SH-SY5Y (cell line): Measurements from ENCODE around the gene OR4X2.

ENCODE experiments used
- GATA2 ChIP-seq: IDR thresholded peaks from 2 replicates; pipeline ENCODE4 v1.6.1; 2011; ENCODE audit warnings: mild to moderate bottlenecking, low read depth, low read length
- GATA3 ChIP-seq: IDR thresholded peaks from 2 replicates; pipeline ENCODE4 v1.6.1; 2011; ENCODE audit warnings: low read depth, mild to moderate bottlenecking, low read length, moderate library complexity

Gene OR4X2, protein sequence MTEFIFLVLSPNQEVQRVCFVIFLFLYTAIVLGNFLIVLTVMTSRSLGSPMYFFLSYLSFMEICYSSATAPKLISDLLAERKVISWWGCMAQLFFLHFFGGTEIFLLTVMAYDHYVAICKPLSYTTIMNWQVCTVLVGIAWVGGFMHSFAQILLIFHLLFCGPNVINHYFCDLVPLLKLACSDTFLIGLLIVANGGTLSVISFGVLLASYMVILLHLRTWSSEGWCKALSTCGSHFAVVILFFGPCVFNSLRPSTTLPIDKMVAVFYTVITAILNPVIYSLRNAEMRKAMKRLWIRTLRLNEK

DNA sequence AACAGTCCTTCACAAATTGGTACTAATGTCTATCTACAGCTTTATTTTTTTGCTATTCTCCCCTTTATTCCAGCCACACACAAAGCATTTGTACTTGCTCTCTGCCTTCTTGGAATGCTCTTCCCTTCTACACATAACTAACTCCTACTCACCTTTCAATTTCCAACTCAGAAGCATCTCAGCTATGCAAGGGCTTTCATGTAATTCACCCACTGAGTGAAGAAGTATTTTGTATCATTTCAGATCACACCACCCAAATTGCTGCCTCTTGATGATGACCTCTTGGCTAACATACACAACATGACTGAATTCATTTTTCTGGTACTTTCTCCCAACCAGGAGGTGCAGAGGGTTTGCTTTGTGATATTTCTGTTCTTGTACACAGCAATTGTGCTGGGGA lies at the start of gene OR4X2:
Gene OR4X2 (plus strand): TSS at position 301 of the 400 bp plus-strand sequence. CDS start 0 bp downstream, at position 301.
- no peak for TF ChIP-seq GATA2
- TF ChIP-seq GATA3: no peak

DNA sequence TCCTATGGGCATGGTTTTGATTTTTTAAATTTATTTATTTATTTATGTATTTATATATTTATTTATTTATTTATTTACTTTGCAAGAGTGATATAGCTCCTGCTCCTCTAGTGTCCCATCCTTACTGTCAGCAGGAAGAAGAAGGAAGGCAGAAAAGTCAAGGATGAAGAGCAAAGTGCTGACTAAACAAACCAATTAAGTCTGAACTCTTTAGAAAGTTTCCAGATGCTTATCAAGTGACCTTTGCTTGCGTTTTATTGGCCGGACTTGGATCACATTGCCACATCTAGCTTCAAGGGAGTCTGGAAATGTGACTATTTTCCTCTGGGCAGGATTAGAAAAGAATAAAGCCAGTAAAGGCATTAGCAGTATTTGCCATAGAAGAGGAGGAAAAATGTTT lies 37.0 kb upstream of the OR4X2 start:
- TF ChIP-seq GATA3 (no peak), GATA2 (no peak)

DNA sequence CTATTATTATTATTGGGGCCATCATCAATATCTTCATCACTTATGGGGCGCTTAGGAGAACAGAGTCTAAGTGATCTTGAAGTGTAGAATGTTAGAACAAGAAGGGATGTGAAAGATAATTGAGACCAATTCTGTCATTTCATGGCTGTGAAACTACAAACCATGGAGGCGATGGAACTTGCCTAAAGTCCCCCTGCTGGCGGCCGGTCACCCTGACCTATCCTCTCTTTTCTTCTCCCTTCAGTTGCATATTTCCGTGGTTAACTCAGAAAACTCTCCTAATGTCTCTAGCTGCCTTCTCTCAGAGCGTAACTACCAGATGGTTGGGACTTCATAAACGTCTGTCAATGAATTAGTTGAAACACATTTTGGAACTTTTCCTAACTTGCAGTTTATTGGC lies 34.9 kb upstream of the OR4X2 start:
- TF ChIP-seq GATA2: no peak
- no peak for TF ChIP-seq GATA3

DNA sequence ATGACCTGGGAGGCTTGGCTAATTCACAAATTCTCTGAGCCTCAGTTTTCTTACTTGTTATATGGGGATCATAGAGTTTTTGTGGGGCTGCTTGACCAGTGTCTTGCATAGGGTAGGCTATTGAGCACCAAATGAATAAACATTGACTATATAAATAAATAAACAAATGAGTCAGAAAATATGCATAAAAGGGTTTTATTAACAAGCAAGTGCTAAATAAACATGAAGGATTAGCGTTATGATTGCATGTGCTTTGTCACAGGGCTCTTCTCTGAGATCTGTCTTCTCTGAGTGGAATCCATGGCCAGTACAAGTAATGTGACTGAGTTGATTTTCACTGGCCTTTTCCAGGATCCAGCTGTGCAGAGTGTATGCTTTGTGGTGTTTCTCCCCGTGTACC lies 28.4 kb upstream of the OR4X2 start, which contains the start of gene OR4B1:
Gene OR4B1 (plus strand): TSS at position 301 of the 400 bp plus-strand sequence. CDS start 0 bp downstream, at position 301.
- TF ChIP-seq GATA2 (no peak), GATA3 (no peak)

DNA sequence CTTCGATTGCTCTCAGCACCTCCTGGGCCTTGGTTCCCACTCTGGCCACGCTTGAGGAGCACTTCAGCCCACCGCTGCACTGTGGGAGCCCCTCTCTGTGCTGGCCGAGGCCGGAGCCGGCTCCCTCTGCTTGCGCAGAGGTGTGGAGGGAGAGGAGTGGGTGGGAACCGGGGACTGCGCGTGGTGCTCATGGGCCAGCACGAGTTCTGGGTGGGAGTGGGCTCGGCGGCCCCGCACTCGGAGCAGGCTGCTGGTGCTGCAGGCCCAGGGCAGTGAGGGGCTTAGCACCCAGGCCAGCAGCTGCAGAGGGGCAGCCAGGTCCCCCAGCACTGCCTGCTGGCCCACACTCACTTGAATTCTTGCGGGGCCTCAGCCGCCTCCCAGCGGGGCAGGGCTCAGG lies 16.1 kb upstream of the OR4X2 start:
- no peak for TF ChIP-seq GATA3
- TF ChIP-seq GATA2: no peak

DNA sequence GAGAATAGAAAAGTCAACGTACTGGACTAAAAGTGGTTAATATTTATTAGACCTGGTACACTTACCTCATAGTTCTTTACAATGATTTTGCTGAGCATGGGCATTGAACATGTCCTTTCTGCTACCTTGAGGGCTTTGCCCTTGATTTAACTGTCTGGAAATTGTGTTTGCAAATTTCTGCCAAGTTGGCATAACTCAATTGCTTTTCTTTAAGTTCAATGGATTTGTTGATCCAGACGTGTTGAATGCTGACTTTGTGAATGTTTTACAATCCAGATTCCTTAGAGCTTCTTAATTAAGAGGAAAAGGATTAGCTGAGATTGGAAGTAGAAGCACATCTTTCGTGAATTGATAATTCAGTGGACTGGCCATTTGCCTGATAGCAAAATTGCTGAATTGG lies 7.2 kb upstream of the OR4X2 start:
- no peak for TF ChIP-seq GATA2
- no peak for TF ChIP-seq GATA3

DNA sequence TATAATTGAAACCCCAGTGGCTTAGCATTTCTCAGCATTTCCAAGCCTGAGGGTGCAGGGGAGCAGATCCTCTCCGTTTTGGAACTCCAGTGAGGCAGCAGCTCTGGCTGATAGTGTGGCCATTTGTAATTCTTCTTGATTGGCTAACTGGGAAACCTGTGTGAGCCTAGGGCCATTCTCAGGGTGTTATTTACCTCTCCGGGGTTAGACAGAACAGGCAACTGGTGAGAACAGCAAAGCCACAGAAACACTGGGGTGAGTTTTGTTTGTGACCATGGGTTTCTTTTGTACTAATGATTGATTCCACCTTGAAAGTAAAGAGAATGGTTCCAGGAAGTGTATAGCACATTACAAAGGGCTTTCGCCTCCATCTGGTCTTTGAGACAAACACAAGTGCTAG lies 2.4 kb upstream of the OR4X2 start:
- TF ChIP-seq GATA2: no peak

DNA sequence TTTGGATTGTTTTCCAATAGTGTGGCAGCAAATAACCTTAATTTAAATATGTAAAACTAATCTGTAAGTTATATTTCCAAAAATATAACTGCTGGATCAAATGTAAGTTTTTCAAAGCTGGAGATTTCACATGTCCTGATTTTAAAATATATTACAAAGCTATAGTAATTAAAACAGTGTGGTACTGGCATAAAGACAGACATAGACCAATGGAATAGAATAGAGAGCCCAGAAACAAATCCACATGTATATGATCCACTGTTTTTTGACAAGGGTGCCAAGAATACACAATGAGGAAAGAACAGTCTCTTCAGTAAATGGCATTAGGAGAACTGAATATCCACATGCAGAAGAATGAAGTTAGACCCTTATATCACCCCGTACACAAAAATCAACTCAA lies 4.0 kb downstream of the OR4X2 start:
- TF ChIP-seq GATA2 (no peak), GATA3 (no peak)

DNA sequence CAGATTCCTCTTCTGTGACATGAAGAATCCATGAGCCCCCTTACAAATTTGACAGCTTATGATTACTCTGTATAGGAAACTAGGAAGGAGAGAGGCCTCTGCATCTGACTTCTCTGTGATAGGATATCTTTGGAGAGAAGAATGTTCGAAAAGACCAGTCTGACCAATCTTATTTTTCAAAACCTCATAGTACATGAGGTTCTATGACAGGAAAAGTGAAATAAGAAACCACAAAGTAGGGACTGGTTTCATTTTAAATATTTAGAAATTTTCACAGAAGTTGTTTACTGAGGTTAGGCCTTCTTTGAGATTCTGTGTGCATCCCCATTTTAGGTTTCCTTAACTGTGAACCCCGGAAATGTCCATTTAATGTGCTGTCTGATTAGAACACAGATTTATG lies 16.7 kb downstream of the OR4X2 start:
- TF ChIP-seq GATA2: no peak
- TF ChIP-seq GATA3: no peak

DNA sequence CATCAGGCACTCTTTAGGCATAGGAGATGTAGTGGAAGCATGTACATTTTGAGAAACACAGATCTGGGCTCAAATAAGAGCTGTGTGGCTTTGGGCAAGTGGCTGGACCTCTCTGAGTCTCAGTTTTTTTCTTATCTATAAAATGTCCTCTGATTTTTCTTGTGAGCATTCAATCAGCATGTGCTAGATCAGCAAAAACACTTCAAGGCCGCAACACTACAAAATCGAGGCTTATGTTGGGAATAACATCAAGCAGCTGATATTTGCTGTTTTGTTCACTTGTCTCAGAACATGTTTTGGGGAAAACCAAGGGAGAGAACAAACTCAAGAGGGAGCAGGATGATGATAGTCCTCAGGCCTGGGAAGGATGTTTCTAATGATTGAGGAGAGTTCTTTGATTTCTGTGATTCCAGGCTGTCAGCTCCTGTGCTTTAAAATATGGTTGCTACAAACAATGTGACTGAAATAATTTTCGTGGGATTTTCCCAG lies 18.6 kb downstream of the OR4X2 start, which contains the start of gene OR4X1:
Gene OR4X1 (plus strand): TSS at position 439 of the 489 bp plus-strand sequence. CDS start 0 bp downstream, at position 439.
- TF ChIP-seq GATA2 (no peak), GATA3 (no peak)

DNA sequence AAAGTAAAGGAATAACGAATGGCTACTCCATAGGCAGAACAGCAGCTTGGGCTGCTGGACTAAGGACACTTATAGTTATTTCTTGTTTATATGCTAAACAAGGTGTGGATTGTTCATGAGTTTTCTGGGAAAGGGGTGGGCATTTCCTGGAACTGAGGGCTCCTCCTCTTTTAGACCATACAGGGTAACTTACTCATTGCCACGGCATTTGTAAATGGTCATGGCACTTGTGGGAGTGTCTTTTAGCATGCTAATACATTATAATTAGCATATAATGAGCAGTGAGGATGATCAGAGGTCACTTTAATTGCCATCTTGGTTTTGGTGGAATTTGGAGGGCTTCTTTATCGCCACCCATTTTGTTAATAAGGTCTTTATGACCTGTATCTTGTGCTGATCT lies 25.7 kb downstream of the OR4X2 start:
- no peak for TF ChIP-seq GATA3
- no peak for TF ChIP-seq GATA2

DNA sequence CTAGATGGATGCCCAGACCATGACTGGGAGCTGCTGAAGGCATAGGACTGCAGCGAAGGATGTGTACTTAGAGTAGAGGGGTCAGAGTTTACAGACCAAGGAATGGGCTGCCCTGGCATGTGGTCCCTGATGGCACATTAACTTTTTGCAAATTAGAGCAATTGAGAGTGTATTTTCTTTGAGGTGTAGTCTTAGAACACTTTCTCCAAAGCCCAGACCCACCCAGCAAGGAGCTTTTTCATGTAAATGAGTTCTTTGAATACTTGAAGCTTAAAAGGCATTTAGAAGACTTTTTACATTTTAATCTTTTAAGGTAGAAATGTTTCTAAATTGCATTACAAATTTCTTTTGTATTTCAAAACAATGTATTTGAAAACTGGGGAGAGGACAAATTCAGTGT lies 27.7 kb downstream of the OR4X2 start:
- TF ChIP-seq GATA2 (no peak), GATA3 (no peak)
